CD4-positive, alpha-beta T cell treated with Interleukin-10 for 1 hour (primary cell): ENCODE measurements around the gene OOSP4B.
"Not testable (repeated sequence)": the region's sequence is repeated elsewhere in the genome, so short reads cannot be mapped to it uniquely, and the experiment has no call there.

Experiments
- DNase-seq: peaks from one replicate; pipeline ENCODE4 v3.0.0-alpha.2; 2020

The OOSP4B gene

DNA sequence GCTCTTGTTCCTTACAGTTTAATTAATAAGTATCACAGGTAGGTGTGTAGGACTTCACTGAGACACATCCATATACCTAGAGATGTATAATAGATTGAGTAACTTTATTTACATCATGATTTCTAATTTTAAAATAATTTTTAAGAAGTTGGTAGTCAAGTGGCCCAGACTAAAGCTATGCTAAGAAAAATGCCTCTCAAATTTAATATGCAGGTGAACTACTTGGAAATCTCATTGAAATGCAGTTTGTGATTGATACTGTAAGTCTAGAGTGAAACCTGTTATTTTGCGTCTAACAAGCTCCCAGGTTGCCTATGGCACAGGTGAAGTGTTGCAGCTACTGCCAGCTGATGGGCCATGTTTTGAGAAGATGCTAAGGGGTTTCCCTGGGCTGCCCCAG is at the start of gene OOSP4B:
TSS of gene OOSP4B (plus strand) at position 301 of the 400 bp plus-strand sequence.
- no peak for DNase-seq

DNA sequence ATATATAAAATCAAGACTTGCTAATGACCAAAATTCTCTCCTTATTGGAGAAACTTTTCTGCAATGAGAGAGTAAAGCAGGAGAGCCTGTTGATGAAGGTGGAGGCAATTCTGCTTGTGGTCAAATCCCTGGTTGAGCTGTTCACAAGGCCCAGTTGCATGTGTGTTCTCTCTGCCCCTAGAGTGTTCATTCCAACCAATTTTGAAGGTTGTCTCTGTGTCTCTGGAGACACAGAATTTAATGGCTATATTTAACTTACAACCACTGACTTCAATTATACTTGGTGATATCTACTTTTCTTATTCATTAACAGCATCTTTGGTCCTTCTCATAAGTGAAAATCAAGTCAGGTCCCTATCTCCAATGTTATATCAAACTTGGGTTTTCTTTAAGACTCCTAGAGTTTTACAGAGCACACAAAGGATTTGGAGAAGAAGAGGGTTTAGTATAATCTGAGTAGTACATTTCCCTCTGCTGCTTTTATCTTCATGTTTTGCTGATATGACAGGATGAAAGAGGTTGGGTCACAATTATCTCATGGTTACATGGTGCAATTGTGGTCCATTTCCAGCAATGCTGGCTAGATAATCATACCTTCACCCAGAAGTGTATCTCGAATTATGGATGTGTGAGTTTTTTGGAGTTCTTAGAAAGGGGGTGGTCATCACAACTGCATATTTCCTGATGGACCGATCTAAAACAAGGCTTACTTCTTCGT is 49.1 kb upstream of the OOSP4B start:
- DNase-seq = no peak

DNA sequence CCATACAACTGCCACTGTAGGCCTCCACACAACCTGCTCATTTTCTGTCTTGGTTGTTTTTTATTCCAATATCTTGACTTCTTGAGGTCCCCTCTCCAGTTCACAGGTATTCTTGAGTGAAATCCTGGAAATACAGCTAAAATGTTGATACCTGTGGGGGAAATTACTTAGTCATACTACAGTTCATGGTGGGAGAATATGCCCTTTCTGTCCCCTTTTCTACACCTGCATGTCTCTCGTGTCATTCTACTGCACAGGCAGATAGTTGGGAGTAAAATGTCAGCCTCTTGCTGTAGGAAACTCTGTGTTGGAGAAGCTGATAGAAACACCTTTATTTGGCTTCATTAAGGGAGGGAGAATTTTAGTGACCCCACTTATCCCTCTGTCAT is 48.6 kb upstream of the OOSP4B start:
- DNase-seq = no peak

DNA sequence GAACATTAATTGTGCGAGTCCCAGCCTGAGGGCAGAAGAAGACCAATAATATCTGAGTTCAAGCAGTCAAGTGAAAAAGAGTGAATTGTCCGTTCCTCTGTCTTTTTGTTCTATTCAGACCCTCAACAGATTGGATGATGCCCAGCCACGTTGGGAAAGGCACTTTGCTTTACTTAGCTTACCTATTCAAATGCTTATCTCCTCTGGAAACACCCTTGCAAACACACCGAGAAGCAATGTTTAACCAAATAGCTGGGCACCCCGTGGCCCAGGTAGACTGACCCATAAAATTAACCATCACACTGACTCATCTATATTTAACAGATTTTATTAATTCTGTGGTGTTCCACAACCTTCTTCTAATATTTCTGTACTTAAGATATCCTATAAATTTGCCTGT is 43.9 kb upstream of the OOSP4B start:
- no peak for DNase-seq

DNA sequence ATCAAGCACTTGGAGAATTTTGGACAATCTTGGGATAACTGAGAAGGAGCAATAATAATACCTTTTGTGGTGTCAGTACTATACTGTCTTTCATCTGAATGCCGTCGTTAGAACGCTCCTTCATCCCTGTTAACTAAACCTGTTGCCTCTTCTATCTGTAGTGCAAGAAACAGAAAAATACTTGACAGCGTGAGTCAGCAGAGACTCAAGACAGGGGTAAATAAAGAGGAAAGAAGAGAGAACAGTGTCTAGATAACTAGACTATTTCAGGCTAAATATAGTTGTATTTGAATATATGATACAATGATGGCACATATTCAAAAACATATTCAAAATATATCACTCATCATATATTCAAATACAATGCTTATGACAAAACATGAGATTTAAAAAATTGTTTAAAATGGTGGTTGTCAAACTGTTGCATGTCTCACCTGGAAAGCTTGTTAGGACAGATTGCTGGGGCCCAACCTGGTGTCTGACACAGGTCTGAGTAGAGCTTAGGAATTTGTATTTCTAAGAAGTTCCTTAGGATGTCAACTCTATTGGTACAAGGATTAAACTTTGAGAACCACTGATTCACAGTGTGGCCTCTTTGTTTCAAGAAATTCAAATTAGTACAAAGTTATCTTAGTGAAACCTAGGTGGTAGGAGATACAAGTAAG is 35.7 kb upstream of the OOSP4B start:
- DNase-seq = no peak

DNA sequence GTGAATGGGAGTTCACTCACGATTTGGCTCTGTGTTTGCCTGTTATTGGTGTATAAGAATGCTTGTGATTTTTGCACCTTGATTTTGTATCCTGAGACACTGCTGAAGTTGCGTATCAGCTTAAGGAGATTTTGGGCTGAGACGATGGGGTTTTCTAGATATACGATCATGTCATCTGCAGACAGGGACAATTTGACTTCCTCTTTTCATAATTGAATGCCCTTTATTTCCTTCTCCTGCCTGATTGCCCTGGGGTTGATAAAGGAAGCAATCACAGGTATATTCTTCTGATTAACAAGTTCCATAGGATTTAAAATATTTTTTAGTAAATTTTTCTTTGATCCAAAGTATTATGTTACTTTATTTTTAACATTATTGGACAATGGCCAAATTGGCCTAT is 34.9 kb upstream of the OOSP4B start:
- not testable (repeated sequence) for DNase-seq

DNA sequence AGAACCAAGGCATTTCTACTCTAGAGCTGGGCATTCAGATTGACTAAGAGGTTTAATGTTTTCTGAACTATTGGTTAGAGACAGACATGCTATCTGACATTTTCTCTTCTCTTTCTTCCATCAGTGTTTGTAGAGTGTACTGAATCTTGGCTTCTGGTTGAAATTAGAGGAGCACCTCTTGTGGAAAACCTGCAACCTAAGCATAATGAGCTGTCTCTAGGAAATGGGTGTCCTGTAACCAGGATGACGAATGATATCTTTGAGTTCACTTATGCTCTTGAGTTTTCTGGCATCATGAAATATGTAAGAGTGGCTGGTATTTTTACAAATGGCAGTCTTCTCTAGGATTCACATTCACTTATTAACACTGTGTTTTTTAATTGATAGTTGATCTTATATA is 33.8 kb upstream of the OOSP4B start:
- no peak for DNase-seq

DNA sequence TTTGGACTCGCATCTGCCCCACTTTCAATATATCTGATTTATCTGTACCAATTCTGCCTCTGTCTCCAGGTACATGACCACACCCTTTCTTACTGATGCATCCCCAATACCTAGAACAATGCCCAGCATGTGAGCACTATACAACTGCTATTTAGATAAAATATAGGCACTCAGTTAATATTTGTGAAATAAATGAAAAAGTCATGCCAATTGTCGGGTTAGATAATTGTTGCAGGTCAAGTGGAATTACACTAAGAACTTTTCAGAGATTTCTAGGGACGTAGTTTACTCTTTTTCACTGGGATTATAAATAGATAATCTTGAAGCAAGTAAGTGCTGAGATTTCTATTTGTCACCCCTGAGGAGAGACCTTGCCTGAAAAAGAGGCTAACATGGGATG is 32.6 kb upstream of the OOSP4B start:
- DNase-seq = no peak

DNA sequence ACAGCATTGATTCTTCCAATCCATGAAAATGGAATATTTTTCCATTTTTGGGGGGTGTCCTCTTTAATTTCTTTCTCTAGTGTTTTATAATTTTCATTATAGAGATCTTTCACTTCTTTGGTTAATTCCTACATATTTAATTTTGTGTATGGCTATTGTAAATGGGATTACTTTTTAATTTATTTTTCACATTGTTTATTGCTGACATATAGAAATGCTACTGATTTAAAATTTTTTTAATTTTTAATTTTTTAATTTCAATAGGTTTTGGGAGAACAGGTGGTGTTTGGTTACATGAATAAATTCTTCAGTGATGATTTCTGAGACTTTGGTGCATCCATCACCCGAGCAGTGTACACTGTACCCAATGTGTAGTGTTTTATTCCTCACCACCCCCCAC is 26.6 kb upstream of the OOSP4B start:
- no peak for DNase-seq

DNA sequence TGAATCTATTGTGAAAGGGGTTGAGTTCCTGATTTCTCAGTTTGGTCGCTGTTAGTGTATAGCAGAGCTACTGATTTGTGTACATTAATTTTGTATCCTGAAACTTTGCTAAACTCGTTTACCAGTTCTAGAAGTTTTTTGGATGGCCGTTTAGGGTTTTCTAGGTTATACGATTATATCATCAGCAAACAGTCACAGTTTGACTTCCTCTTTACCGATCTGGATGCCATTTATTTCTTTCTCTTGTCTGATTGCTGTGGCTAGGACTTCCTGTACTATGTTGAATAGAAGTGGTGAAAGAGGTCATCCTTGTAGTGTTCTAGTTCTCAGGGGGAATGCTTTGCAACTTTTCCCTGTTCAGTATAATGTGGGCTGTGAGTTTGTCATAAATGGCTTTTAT is 24.6 kb upstream of the OOSP4B start:
- DNase-seq = no peak

DNA sequence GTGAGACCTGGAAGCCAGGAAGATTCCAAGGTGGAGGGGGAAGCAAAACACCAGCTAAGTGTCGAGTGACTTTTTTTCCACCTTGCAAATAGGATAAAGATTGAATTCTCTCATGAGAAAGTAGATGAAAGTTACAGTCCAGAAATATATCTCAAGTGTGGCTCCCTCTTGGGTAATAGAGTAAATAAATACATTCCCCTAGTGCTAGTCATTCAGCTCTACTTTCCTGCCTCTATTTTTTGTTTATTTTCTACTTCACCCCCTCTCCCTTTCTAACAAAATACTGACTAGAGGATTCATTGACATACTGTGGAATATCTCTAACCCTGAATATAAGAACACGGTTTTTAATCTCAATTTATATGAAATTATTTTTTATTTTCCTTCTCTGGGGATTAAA is 19.2 kb upstream of the OOSP4B start:
- no peak for DNase-seq

DNA sequence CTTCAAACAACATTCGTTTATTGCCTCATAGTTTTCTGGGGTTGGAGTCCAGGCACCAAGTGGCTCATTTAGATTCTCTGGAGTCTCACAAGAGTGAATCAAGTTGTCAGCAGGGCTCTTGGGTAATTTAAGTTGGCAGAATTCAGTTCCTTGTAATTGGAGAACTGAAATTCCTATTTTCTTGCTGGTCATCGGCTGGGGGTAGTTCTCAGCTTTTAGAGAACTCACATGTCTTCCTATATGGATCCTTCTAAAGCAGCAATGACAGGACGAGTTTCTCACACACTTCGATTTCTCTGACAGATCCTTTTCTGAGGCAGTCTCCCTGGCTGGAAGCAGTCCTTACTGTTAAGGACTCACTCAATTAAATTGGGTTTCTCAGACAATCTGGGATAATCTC is 17.3 kb upstream of the OOSP4B start:
- no peak for DNase-seq

DNA sequence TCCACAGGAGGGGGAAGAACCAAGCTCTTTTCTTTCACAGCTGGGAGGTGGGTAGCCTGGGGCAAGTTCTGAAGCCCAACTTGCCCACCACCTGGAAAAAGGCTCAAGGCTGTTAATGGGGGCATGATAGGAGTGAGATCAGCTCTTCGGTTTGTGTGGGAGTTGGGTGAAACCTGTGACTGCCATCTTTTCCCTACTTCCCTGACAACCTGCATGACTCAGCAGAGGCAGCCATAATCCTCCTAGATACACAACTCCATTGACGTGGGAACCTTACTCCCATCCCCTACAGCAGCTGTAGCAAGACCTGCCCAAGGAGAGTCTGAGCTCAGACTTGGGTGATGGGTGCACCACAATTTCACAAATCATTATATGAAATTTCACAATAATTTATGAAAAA is 13.3 kb upstream of the OOSP4B start:
- no peak for DNase-seq

DNA sequence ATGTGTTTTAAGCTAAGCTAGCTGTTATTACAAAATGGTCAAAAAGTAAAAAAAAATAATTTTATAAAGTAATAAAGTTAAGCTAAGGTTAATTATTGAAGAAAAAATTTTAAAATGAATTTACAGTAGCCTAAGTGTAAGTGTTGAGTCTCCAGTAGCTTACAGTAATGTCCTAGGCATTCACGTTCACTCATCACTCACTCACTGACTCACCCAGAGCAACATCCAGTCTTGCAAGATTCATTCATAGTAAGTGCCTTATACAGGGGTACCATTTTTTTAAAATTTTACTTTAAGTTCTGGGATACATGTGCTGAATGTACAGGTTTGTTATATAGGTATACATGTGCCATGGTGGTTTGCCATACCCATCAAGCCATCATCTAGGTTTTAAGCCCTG is 11.6 kb upstream of the OOSP4B start:
- DNase-seq = no peak

DNA sequence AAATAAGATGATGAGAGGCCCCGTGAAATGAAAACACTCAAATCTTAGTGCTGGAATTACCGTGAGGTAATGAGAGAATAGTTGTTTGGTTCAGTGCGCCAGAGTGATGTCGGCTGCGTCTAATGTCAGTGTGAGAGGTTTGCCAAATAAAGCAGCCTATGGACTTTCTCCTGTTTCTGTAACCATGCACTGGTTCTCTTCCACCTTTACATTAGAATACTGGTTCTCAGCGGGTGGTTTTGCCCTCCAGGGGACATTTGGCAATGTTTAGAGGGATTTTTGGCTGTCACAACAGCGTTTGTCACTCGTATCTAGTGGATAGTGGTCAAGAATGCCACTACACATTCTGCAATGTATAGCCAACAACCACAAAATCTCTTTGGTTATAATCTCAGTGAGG is 1.1 kb downstream of the OOSP4B start:
- DNase-seq = no peak

DNA sequence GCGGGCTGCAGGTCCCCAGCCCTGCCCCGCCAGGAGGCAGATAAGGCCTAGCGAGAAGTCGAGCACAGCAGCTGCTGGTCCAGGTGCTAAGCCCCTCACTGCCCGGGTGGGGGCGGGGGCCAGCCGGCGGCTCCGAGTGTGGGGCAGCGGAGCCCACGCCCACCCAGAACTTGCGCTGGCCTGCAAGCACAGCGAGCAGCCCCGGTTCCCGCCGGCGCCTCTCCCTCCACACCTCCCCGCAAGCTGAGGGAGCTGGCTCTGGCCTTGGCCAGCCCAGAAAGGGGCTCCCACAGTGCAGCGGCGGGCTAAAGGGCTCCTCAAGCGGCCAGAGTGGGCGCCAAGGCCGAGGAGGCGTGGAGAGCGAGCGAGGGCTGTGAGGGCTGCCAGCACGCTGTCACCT is 3.4 kb downstream of the OOSP4B start:
- DNase-seq = not testable (repeated sequence)

DNA sequence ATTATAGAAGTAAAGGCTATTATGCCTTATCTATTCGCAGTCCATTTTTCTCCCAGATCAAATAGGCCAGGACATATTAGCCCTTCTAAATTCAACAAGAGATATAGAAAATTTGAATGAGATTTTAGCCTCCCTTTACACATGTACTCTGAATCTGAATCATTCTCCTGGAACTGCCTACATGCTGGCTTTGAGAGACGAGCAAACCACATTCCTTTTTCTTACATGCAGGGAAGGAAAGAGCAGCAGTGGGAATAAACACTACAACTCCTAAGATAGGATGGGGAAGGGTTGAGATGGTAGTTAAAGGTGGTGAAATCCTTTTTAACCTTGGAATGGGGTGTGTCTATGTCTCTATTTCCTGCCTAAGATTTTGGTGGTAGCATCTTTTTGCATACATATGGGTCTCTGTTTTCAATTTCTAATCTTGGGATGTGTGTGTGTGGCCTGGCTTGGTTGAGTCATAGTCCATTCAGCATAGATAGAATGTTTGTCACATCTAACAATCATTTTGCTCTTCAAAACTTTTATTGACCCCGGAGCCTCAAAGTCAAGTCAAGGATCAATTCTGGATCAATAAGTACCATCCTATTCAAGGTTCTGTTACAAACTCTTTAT is 12.1 kb downstream of the OOSP4B start:
- no peak for DNase-seq

DNA sequence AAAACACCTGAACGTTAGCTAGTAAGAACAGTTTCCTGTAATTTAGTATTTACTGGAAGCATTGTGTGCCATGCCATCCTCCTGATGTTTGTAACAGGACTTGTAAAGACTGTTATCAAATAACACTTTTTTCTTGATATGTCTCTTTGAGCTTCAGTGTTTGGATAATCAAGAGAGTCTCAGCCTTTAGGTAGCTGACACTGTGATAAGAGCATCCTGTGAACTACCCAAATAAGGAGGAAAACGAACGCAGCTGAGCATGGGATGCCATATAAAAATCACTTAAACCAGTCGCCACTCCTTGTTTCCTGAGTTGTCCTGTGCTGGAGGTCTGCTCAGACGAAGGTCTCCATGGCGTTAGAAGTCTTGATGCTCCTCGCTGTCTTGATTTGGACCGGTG is 23.1 kb downstream of the OOSP4B start, which contains the start of gene OOSP2:
TSS of gene OOSP2 (plus strand) at position 301 of the 400 bp plus-strand sequence. CDS start at position 352, 51 bp downstream.
- no peak for DNase-seq

DNA sequence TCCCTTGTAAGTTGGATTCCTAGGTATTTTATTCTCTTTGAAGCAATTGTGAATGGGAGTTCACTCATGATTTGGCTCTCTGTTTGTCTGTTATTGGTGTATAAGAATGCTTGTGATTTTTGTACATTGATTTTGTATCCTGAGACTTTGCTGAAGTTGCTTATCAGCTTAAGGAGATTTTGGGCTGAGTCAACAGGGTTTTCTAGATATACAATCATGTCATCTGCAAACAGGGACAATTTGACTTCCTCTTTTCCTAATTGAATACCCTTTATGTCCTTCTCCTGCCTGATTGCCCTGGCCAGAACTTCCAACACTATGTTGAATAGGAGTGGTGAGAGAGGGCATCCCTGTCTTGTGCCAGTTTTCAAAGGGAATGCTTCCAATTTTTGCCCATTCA is 33.4 kb downstream of the OOSP4B start:
- not testable (repeated sequence) for DNase-seq

DNA sequence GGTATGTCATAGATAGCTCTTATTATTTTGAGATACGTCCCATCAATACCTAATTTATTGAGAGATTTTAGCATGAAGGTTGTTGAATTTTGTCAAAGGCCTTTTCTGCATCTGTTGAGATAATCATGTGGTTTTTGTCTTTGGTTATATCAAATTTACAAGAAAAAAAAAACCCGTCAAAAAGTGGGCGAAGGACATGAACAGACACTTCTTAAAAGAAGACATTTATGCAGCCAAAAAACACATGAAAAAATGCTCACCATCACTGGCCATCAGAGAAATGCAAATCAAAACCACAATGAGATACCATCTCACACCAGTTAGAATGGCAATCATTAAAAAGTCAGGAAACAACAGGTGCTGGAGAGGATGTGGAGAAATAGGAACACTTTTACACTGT is 33.9 kb downstream of the OOSP4B start:
- DNase-seq = not testable (repeated sequence)

DNA sequence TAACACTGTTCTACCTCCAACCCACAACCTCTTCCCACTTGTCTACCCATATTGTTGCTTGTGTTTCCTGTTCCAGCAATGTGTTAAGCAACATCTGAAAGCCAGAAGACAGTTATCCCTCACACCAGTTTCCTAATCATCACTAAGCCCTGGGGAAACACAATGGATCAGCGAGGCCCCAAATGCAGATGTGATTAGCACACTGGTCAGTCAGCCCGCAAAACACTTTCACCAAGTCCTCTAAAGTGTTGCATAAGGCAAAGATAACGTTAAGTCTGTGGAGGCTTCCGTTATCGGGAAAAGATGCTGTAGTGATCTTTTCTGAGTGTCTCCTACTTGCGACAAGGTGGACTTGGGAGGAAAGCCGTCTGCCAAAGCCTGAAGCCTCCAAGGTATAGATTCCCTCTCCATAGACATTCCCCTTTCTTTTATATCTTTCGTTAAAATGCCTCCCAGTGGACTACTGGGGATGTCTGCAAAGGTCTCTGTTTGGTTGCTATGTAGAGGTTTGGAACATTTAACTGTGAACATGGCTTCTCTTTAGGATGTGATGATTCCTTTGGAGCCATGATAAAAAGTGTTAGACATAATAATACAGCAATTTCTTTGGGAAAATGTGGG is 39.5 kb downstream of the OOSP4B start, which contains the start of gene MS4A3:
TSS of gene MS4A3 (plus strand) at position 317 of the 621 bp plus-strand sequence. CDS start 4,496 bp downstream, outside the sequence.
- DNase-seq = no peak

DNA sequence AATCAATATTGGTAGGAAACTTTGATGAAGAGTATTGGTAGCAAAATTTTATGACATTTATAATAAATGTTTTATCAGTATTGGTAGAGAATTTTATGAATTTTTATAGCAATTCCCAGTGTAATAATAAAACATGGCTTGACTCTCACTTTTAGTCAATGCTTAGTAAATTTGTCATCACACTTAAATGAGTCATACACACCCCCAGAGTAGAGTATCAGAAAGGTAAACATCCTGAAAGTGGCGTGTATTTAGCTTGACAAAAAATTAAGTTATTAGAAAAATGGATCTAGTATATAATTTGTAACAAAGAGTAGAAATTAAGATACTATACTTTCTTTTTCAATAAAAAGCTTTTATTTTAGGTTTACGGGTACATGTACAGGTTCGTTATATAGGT is 42.1 kb downstream of the OOSP4B start:
- no peak for DNase-seq

DNA sequence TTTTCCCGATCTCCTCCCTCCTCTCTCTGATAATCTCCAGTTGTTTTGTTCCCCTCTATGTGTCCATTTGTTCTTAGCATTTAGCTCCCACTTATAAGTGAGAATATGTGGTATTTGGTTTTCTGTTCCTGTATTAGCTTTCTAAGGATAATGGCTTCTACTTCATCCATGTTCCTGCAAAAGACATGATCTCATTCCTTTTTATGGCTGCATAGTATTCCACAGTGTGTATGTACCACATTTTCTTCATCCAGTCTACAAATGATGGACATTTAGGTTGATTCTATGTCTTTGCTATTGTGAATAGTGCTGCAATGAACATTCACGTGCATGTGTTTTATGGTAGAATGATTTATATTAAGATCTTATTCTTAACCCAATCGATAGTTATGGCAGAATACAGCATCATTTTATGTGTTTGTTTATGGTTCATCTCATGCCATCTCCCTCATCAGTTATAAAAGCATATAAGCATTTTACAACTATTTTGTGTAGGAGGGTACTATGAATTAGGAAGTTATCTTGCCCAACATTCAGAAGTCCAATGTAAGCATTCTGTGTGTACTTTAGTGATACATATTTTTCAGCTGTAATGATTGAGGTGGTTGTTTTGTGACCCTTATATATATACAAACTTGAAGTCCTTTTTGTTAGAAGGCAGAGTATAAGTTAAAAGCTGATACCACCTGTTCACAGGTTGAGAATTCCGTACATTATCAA is 42.7 kb downstream of the OOSP4B start:
- DNase-seq = no peak
